Lung (tissue), 12 donors: ENCODE results near the gene TRMT44. TPM values are rescaled to one million over a fixed set of nuclear protein-coding genes. Genes with fewer than 3 reads are reported as not detected.
"Not testable (repeated sequence)": the region's sequence is repeated elsewhere in the genome, so short reads cannot be mapped to it uniquely, and the experiment has no call there.

Experiments
- ATAC-seq: fragments of 200-7000 bp; cut with Tn5 transposase; one replicate; pipeline ENCODE4 v1.9.1; 2020; ENCODE audit warnings: moderate number of reproducible peaks; ENCODE audit not compliant: insufficient read depth, low FRiP score
- DNase-seq, 3 donors: peaks; one replicate each; pipeline ENCODE4 v3.0.0-alpha.2; 2013 to 2017
- H3K27ac ChIP-seq, 2 donors: one replicate each; pipeline ENCODE4 v1.5.1; 2013; ENCODE audit warnings: mild to moderate bottlenecking in 2 of 2, moderate library complexity in 2 of 2, control low read depth in 1 of 2, inconsistent platforms in 1 of 2, low read depth in 1 of 2, low read length in 1 of 2
- H3K27me3 ChIP-seq, 3 donors: one replicate each; pipeline ENCODE4 v1.5.1; 2013; ENCODE audit warnings: low read length in 2 of 3; ENCODE audit not compliant: control insufficient read depth in 3 of 3, insufficient read depth in 3 of 3
- H3K36me3 ChIP-seq, 4 donors: one replicate each; pipeline ENCODE4 v1.5.1; 2013; ENCODE audit warnings: low read length in 4 of 4, mild to moderate bottlenecking in 1 of 4, moderate library complexity in 1 of 4; ENCODE audit not compliant: control insufficient read depth in 4 of 4, insufficient read depth in 4 of 4
- H3K4me1 ChIP-seq, 5 donors: one replicate each; pipeline ENCODE4 v1.5.1; 2013; ENCODE audit warnings: low read length in 5 of 5, mild to moderate bottlenecking in 2 of 5, moderate library complexity in 1 of 5; ENCODE audit not compliant: control insufficient read depth in 5 of 5, insufficient read depth in 5 of 5
- H3K4me3 ChIP-seq: one replicate; pipeline ENCODE4 v1.5.1; 2013; ENCODE audit warnings: mild to moderate bottlenecking, control low read depth, moderate library complexity
- H3K9ac ChIP-seq, 2 donors: one replicate each; pipeline ENCODE4 v1.5.1; 2013; ENCODE audit warnings: low read length in 2 of 2, control low read depth in 1 of 2; ENCODE audit not compliant: insufficient read depth in 1 of 2
- H3K9me3 ChIP-seq, 4 donors: one replicate each; pipeline ENCODE4 v1.5.1; 2013; ENCODE audit warnings: low read length in 3 of 4, mild to moderate bottlenecking in 1 of 4, moderate library complexity in 1 of 4; ENCODE audit not compliant: control insufficient read depth in 4 of 4, insufficient read depth in 3 of 4
- WGBS, 2 donors: extraction: QIAGEN DNeasy Blood & Tissue Kit; methylation state at CpG; one replicate each; pipeline ENCODE4 v1.1.7; 2013; 5-methylcytosine and 5-hydroxymethylcytosine counted together
- polyA plus RNA-seq, 2 donors: library from polyadenylated mRNA; stranded (reverse); fragments of 200-250 nt; gene quantifications; one replicate each; pipeline ENCODE4 v1.2.1, GENCODE V29; 2013
- total RNA-seq, 2 donors: library from RNA; depleted of rRNA in 1 of 2; stranded (reverse); fragments of >200 nt in 1 of 2; gene quantifications; one replicate each; pipeline ENCODE4 v1.2.1, GENCODE V29; 2014 to 2021
- TF ChIP-seq, protein P1 (sequence below): IDR thresholded peaks from 2 replicates; pipeline ENCODE4 v1.5.1; 2012; ENCODE audit warnings: mild to moderate bottlenecking; ENCODE audit errors: control extremely low read depth, extremely low read depth
- donor health status: control.
- donor health status: control.
- donor health status: Bipolar disorder and iron deficiency.
- donor health status: healthy.
- donor health status: DM: yes; HTN: yes; CAD: no.

Gene TRMT44
- total and polyA plus RNA-seq, 4 donors: 7.3 to 24.8 (median 15.0) TPM

DNA sequence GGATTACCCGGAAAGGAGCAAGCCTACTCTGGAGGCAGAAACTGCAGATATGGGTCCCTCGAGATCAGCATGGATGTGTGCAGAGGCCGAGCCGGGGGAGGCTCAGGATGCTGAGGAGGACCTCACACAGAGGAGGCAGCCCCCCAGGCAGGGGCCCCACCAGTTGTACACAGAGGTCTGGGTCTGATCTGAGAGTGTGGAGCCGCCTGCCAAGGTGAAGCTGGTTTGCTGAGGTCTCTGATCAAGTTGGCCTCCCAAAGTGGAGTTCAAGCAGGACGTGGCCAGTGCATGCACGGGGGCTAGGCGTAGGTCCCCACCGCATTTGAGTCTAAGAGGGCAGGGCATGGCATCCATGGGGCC, 35.1 kb upstream of the TRMT44 start:
- H3K27ac ChIP-seq: no peak overlapping the region
- H3K9ac ChIP-seq: no peak overlapping the region
- H3K27me3 ChIP-seq: no peaks in the 10 kb centered on the region
- ATAC-seq (no peak), DNase-seq (no peak)
- peaks cover 0 to 14% (median 0%) of the 10 kb centered on the region in 5 donors for H3K4me1 ChIP-seq
- peaks cover 0 to 31% (median 19%) of the 10 kb centered on the region in 4 donors for H3K36me3 ChIP-seq
- H3K9me3 ChIP-seq: no peaks in the 10 kb centered on the region
- no peak overlapping the region for H3K4me3 ChIP-seq
- 96 to 97% methylated on average over 9 of the region's 9 CpGs for WGBS, 2 donors
- TF ChIP-seq, protein P1, sequence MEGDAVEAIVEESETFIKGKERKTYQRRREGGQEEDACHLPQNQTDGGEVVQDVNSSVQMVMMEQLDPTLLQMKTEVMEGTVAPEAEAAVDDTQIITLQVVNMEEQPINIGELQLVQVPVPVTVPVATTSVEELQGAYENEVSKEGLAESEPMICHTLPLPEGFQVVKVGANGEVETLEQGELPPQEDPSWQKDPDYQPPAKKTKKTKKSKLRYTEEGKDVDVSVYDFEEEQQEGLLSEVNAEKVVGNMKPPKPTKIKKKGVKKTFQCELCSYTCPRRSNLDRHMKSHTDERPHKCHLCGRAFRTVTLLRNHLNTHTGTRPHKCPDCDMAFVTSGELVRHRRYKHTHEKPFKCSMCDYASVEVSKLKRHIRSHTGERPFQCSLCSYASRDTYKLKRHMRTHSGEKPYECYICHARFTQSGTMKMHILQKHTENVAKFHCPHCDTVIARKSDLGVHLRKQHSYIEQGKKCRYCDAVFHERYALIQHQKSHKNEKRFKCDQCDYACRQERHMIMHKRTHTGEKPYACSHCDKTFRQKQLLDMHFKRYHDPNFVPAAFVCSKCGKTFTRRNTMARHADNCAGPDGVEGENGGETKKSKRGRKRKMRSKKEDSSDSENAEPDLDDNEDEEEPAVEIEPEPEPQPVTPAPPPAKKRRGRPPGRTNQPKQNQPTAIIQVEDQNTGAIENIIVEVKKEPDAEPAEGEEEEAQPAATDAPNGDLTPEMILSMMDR: no peak

DNA sequence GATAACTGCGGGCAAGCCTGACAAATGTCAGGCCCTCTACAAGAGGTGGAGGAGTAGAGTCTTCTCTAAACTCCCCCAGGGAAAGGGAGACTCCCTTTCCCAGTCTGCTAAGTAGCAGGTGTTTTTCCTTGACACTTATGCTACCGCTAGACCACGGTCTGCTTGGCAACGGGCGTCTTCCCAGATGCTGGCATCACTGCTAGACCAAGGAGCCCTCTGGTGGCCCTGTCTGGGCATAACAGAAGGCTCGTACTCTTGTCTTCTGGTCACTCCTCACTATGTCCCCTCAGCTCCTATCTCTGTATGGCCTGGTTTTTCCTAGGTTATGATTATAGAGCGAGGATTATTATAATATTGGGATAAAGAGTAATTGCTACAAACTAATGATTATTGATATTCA, 33.7 kb upstream of the TRMT44 start:
- H3K4me1 ChIP-seq: peaks cover 0 to 18% (median 0%) of the 10 kb centered on the region in 5 donors
- not testable (repeated sequence) for ATAC-seq

DNA sequence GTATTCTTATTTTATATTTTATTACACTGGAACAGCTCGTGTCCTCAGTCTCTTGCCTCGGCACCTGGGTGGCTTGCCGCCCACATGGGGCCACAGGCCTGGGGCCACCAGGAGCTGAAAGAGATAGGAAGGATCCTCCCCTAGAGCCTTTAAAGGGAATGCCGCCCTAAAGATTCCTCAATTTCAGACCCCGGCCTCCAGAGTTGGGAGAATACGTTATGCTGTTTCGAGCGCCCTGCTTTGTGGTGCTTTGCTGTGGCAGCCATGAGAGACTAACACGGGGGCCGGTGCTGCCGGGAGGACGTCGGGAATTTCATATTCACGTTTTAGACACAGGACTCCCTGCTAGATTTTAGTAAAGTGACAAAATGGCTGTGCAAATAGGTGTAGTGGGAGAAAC, 33.3 kb upstream of the TRMT44 start:
- TF ChIP-seq, protein P1: no peak
- Histone ChIP-seq H3K9ac (no peak overlapping the region), H3K9me3 (no peaks in the 10 kb centered on the region), H3K4me1 (peaks cover 0 to 18% (median 0%) of the 10 kb centered on the region in 5 donors), H3K4me3 (no peak overlapping the region), H3K36me3 (peaks cover 0 to 31% (median 21%) of the 10 kb centered on the region in 4 donors), H3K27me3 (no peaks in the 10 kb centered on the region), H3K27ac (no peak overlapping the region)
- WGBS, 2 donors: 95 to 96% methylated on average over 14 of the region's 14 CpGs
- ATAC-seq (no peak), DNase-seq (no peak)

More for the DNA sequence above, 33.7 kb upstream of the TRMT44 start:
- H3K4me3 ChIP-seq, H3K27me3 ChIP-seq, DNase-seq, H3K9ac ChIP-seq, H3K27ac ChIP-seq, H3K9me3 ChIP-seq: not testable (repeated sequence)
- H3K36me3 ChIP-seq: peaks cover 0 to 31% (median 22%) of the 10 kb centered on the region in 4 donors
- whole genome bisulfite sequencing, 2 donors: 75 to 82% methylated on average over 6 to 7 of the region's 7 CpGs

DNA sequence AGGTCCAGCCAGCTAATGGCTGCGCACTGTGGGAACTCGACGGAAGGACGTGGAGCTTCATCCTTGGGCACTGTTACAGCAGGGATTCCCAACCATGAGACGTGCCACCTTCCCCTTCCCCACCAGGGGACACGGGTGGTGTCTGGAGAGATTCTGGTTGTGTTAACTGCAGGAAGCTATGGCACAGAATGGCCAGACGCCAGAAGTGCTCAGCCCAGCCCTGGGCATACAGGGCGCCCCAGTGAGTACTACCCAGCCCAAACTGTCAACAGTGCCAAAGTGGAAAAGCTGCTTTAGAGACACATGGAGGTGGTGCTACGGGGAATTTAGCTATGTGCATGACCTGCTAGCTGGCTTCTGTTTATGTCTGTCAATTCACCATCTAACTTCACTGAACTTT, 32.8 kb upstream of the TRMT44 start:
- peaks cover 0 to 16% (median 0%) of the 10 kb centered on the region in 5 donors for H3K4me1 ChIP-seq
- ATAC-seq: no peak
- DNase-seq: no peak
- no peaks in the 10 kb centered on the region for H3K9me3 ChIP-seq
- TF ChIP-seq, protein P1: no peak
- WGBS, 2 donors: 79 to 94% methylated on average over 9 of the region's 9 CpGs
- H3K4me3 ChIP-seq: no peak overlapping the region
- no peak overlapping the region for H3K9ac ChIP-seq
- H3K27me3 ChIP-seq: no peaks in the 10 kb centered on the region
- no peak overlapping the region for H3K27ac ChIP-seq
- H3K36me3 ChIP-seq: peaks cover 0 to 31% (median 20%) of the 10 kb centered on the region in 4 donors
